H9 (cell line): ENCODE data around the gene KCTD5. TPM values are rescaled to one million over a fixed set of nuclear protein-coding genes. Genes with fewer than 3 reads are reported as not detected.

ENCODE experiments used
- DNase-seq: peaks from one replicate; pipeline ENCODE4 v3.0.0-alpha.2; 2017
- H2AFZ ChIP-seq: one replicate; pipeline ENCODE4 v1.6.1; 2013; ENCODE audit warnings: mild to moderate bottlenecking, low read length, control low read depth, moderate library complexity
- H2AK5ac ChIP-seq: 2 replicates; pipeline ENCODE4 v1.6.1; 2013; ENCODE audit warnings: low read length, control low read depth, mixed read lengths; ENCODE audit not compliant: insufficient read length
- H2BK120ac ChIP-seq: one replicate; pipeline ENCODE4 v1.6.1; 2013; ENCODE audit warnings: low read depth, mild to moderate bottlenecking, low read length, control low read depth, inconsistent platforms; ENCODE audit not compliant: poor library complexity, severe bottlenecking
- H2BK12ac ChIP-seq: 2 replicates; pipeline ENCODE4 v1.6.1; 2013; ENCODE audit warnings: low read length, control low read depth, mixed read lengths, low read depth; ENCODE audit not compliant: insufficient read length
- H2BK15ac ChIP-seq: 2 replicates; pipeline ENCODE4 v1.6.1; 2013; ENCODE audit warnings: low read depth, low read length, control low read depth
- H2BK20ac ChIP-seq: one replicate; pipeline ENCODE4 v1.6.1; 2013; ENCODE audit warnings: low read depth, mild to moderate bottlenecking, low read length, control low read depth, inconsistent platforms; ENCODE audit not compliant: poor library complexity, severe bottlenecking
- H2BK5ac ChIP-seq: 2 replicates; pipeline ENCODE4 v1.6.1; 2013; ENCODE audit warnings: low read length, control low read depth, mixed read lengths; ENCODE audit not compliant: insufficient read length
- H3K14ac ChIP-seq: 2 replicates; pipeline ENCODE4 v1.6.1; 2013; ENCODE audit warnings: low read length, control low read depth; ENCODE audit not compliant: insufficient read depth
- H3K18ac ChIP-seq: 2 replicates; pipeline ENCODE4 v1.6.1; 2013; ENCODE audit warnings: low read depth, mild to moderate bottlenecking, mixed read lengths, low read length, control low read depth; ENCODE audit not compliant: insufficient read length
- H3K23ac ChIP-seq: 2 replicates; pipeline ENCODE4 v1.6.1; 2013; ENCODE audit warnings: low read length, control low read depth, mixed read lengths, low read depth; ENCODE audit not compliant: insufficient read length
- H3K23me2 ChIP-seq: 2 replicates; pipeline ENCODE4 v1.6.1; 2013; ENCODE audit warnings: low read depth, mild to moderate bottlenecking, mixed read lengths, low read length, control low read depth; ENCODE audit not compliant: insufficient read length, poor library complexity, severe bottlenecking
- H3K27ac ChIP-seq: 2 replicates; pipeline ENCODE4 v1.5.1; 2013; ENCODE audit warnings: low read length, control low read depth, mixed read lengths, low read depth; ENCODE audit not compliant: insufficient read length
- H3K27me3 ChIP-seq: 2 replicates; pipeline ENCODE4 v1.6.1; 2013; ENCODE audit warnings: low read length, control low read depth, inconsistent platforms; ENCODE audit not compliant: insufficient read depth
- H3K4ac ChIP-seq: 2 replicates; pipeline ENCODE4 v1.6.1; 2013; ENCODE audit warnings: low read depth, mild to moderate bottlenecking, control low read depth, inconsistent platforms, low read length, moderate library complexity
- H3K4me1 ChIP-seq: 2 replicates; pipeline ENCODE4 v1.6.1; 2013; ENCODE audit warnings: low read length, control low read depth, inconsistent platforms; ENCODE audit not compliant: insufficient read depth
- H3K4me2 ChIP-seq: 2 replicates; pipeline ENCODE4 v1.6.1; 2013; ENCODE audit warnings: low read length, control low read depth, mixed read lengths; ENCODE audit not compliant: insufficient read length, insufficient read depth
- H3K56ac ChIP-seq: 2 replicates; pipeline ENCODE4 v1.6.1; 2013; ENCODE audit warnings: low read depth, mild to moderate bottlenecking, mixed read lengths, low read length, control low read depth; ENCODE audit not compliant: insufficient read length
- H3K79me1 ChIP-seq: 2 replicates; pipeline ENCODE4 v1.6.1; 2013; ENCODE audit warnings: low read depth, mild to moderate bottlenecking, moderate library complexity, low read length, control low read depth, inconsistent platforms; ENCODE audit not compliant: insufficient read depth, poor library complexity, severe bottlenecking
- H3K79me2 ChIP-seq: 2 replicates; pipeline ENCODE4 v1.6.1; 2013; ENCODE audit warnings: low read length, control low read depth, inconsistent platforms; ENCODE audit not compliant: insufficient read depth
- H3K9ac ChIP-seq: 2 replicates; pipeline ENCODE4 v1.6.1; 2013; ENCODE audit warnings: low read length, control low read depth, mixed read lengths; ENCODE audit not compliant: insufficient read length; ENCODE audit errors: extremely low read depth
- H3K9me3 ChIP-seq: one replicate; pipeline ENCODE4 v1.6.1; 2013; ENCODE audit warnings: low read depth, low read length, inconsistent platforms; ENCODE audit not compliant: control insufficient read depth
- H3T11ph ChIP-seq: one replicate; pipeline ENCODE4 v1.6.1; 2013; ENCODE audit warnings: mild to moderate bottlenecking, low read length, control low read depth, inconsistent platforms
- H4K20me1 ChIP-seq: one replicate; pipeline ENCODE4 v1.6.1; 2013; ENCODE audit not compliant: control insufficient read depth, insufficient read length, insufficient read depth
- H4K5ac ChIP-seq: 2 replicates; pipeline ENCODE4 v1.6.1; 2013; ENCODE audit warnings: low read depth, mild to moderate bottlenecking, mixed read lengths, low read length, control low read depth; ENCODE audit not compliant: insufficient read length
- H4K8ac ChIP-seq: replicated peaks from 2 replicates; pipeline ENCODE4 v1.6.1; 2013; ENCODE audit warnings: low read length, control low read depth, mixed read lengths, low read depth; ENCODE audit not compliant: insufficient read length
- H4K91ac ChIP-seq: 2 replicates; pipeline ENCODE4 v1.6.1; 2013; ENCODE audit warnings: low read depth, mild to moderate bottlenecking, moderate library complexity, mixed read lengths, low read length, control low read depth; ENCODE audit not compliant: insufficient read length
- H3K27ac Mint-ChIP-seq, 3 experiments: 2 replicates in 2 of 3; 3 replicates in 1 of 3; pipeline ENCODE4 v1.8.0; 2020 to 2021; ENCODE audit warnings: mixed read lengths in 3 of 3, mild to moderate bottlenecking in 1 of 3, moderate library complexity in 1 of 3
- H3K27me3 Mint-ChIP-seq: 2 replicates; pipeline ENCODE4 v1.8.0; 2021; ENCODE audit warnings: low read depth, mild to moderate bottlenecking, moderate library complexity, mixed read lengths
- H3K36me3 Mint-ChIP-seq, 3 experiments: 2 replicates in 2 of 3; 3 replicates in 1 of 3; pipeline ENCODE4 v1.8.0; 2020 to 2021; ENCODE audit warnings: low read depth in 3 of 3, mixed read lengths in 3 of 3; ENCODE audit not compliant: insufficient read depth in 1 of 3
- H3K4me1 Mint-ChIP-seq, 2 experiments: 2 replicates each; pipeline ENCODE4 v1.8.0; 2020; ENCODE audit warnings: mixed read lengths in 2 of 2
- H3K4me3 Mint-ChIP-seq, 2 experiments: 2 replicates in 1 of 2; 3 replicates in 1 of 2; pipeline ENCODE4 v1.8.0; 2020 to 2021; ENCODE audit warnings: mild to moderate bottlenecking in 2 of 2, mixed read lengths in 2 of 2, moderate library complexity in 1 of 2
- H3K9me3 Mint-ChIP-seq, 2 experiments: 2 replicates in 1 of 2; 3 replicates in 1 of 2; pipeline ENCODE4 v1.8.0; 2020; ENCODE audit warnings: mild to moderate bottlenecking in 2 of 2, mixed read lengths in 2 of 2, moderate library complexity in 1 of 2
- CTCF ChIP-seq: fragments of 200-600 bp; sonication (generic); conservative IDR thresholded peaks from 3 replicates; pipeline ENCODE4 v1.8.0; 2021; ENCODE audit warnings: antibody characterized with exemption, mild to moderate bottlenecking
- WGBS: extraction: QIAGEN DNeasy Blood & Tissue Kit; methylation state at CpG from one replicate; pipeline ENCODE4 v1.1.7; 2013; ENCODE audit warnings: missing lambda C conversion rate, low lambda C conversion rate, mixed read lengths; ENCODE audit not compliant: insufficient read length; ENCODE audit errors: extremely low coverage; 5-methylcytosine and 5-hydroxymethylcytosine counted together
- total RNA-seq: library from RNA; stranded (reverse); gene quantifications from 2 replicates; pipeline ENCODE4 v1.2.1, GENCODE V29; 2021

Gene KCTD5
- total RNA-seq, 1 experiment from 2014 or later: 39.9 TPM

- peak overlapping the region in 1 of 3 experiments; percentile 61; a peak in 1 of 7 replicates for H3K27ac Mint-ChIP-seq
- Histone ChIP-seq H3K4me2 (no peak overlapping the region), H3K23me2 (no peaks in the 10 kb centered on the region), H3K79me1 (no peaks in the 10 kb centered on the region), H4K91ac (no peak overlapping the region), H3K18ac (no peak overlapping the region), H2AFZ (no peak overlapping the region), H3K4ac (no peak overlapping the region), H3T11ph (no peak overlapping the region), H3K27ac (no peak overlapping the region), H4K5ac (no peak overlapping the region), H3K9ac (no peak overlapping the region), H2BK120ac (no peak overlapping the region), H3K79me2 (no peaks in the 10 kb centered on the region), H3K23ac (no peak overlapping the region), H3K56ac (no peak overlapping the region), H3K14ac (no peak overlapping the region), H3K4me1 (no peaks in the 10 kb centered on the region), H2AK5ac (no peak overlapping the region), H3K9me3 (no peaks in the 10 kb centered on the region), H2BK5ac (no peak overlapping the region), H4K8ac (no peak overlapping the region), H2BK12ac (no peak overlapping the region), H3K27me3 (no peaks in the 10 kb centered on the region), H2BK15ac (no peak overlapping the region), H4K20me1 (no peaks in the 10 kb centered on the region), H2BK20ac (no peak overlapping the region)
- H3K9me3 Mint-ChIP-seq: no peaks in the 10 kb centered on the region
- no peak overlapping the region for H3K4me3 Mint-ChIP-seq
- no peak for TF ChIP-seq CTCF
- H3K27me3 Mint-ChIP-seq: no peaks in the 10 kb centered on the region
- DNase-seq: no peak
- peaks cover 0 to 16% (median 16%) of the 10 kb centered on the region in 3 experiments; a peak in 5 of 7 replicates for H3K36me3 Mint-ChIP-seq
- no peaks in the 10 kb centered on the region for H3K4me1 Mint-ChIP-seq
- WGBS: no CpG with 5 or more reads among the region's 51 CpGs
Observed at GRCh38 chr16:2707368-2708289, 25.3 kb downstream of the KCTD5 start.
